ENCODE data around the gene PRKN.

Gene PRKN

DNA sequence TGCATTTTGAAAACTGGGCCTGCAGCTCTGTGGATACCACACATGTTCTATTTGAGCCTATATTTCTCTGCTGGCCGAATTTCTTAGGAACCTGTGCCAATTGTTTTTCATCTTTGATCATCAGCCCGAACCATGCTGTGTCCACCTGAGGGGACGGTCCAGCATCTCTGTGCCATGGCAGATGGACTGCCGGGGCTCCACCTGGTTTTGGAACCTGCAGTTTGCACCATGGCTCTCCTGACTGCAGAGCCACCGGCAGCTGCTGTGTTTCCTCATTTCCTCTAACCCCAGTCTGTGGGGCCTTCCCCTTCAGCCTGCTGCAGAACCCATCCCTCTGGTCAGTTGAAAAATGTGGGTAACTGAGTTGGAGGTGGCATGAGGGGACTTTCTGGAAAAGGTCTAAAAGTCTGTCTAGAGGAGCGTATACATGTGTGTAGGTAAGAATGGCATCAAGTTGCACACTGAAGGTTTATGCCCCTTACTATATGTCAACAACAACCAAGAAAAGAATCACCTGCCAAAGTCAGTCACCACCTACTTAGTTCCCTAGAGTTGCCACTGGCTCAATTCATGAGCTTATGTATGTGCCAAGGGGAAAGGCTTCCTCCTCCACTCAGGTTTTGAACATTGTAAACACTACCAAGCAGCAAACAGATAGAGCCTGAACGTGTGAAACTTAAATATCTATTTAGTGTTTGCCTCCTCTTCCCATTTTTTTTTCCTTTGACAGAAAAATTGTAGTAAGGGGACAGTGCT lies 548.2 kb downstream of the PRKN start:
- no peak for DNase-seq (ENCODE audit: low read depth)

DNA sequence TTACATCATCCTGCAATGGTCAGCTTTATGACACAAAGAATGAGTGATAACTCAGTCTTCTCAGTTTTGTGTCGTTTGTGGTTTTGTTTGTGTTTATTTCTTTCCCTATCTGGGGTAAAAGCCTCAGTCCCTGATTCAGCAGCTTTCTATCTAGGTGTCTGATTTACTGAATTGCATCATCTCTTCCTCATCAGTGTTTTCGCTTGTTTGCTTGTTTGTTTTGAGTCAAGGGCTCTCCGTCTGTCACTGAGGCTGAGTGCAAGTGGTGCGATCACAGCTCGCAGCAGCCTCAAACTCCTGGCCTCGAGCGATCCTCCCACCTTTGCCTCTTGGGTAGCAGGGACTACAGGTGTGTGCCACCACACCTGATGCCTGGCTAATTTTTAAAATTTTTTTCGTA lies 548.9 kb downstream of the PRKN start:
- no peak for DNase-seq (ENCODE audit: low read depth)

DNA sequence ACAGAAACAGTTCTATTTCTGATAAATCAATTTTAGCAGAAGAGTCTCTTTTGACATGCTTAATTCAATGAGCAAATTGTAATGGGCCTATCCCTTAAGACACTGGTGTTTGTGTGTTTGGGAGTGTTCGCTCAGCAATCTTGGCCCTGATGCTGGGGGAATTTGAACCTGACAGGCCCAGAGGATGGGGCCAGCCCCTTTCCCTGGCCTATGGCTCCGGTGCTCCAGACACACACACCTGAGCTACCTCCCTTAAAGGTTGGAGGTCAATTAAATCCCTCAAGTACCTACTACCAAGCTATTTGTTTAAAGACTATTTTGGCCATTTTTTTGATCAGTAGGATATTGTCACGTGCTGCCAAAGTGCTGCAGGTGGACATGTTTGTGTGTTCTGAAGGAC lies 549.3 kb downstream of the PRKN start:
- no peak for DNase-seq (ENCODE audit: low read depth)

- DNase-seq (ENCODE audit: low read depth): no peak
Observed at GRCh38 chr6:162177746-162178145, 549.8 kb downstream of the PRKN start.

DNA sequence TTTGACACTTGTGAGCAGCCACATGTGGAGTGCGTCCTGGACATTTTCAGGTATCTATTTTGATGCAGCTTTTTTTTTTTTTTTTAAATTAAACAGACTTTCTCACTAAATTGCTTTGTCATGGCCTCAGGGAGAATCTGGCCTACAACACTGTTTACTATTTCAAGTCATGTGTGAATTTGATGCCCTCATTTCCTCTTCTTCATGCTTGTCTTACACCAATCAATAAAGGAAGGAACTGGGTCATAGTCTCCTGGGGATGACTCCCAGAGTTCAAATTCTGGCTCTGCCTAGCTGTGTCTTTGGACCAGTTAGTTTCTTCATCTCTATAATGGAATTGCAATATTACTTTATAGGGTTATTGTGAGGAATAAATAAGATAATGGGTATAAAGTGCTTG lies 554.1 kb downstream of the PRKN start:
- no peak for DNase-seq (ENCODE audit: low read depth)

GRCh38 chr6:162165479-162165878 lies 562.1 kb downstream of the PRKN start:
- no peak for DNase-seq (ENCODE audit: low read depth)

DNA sequence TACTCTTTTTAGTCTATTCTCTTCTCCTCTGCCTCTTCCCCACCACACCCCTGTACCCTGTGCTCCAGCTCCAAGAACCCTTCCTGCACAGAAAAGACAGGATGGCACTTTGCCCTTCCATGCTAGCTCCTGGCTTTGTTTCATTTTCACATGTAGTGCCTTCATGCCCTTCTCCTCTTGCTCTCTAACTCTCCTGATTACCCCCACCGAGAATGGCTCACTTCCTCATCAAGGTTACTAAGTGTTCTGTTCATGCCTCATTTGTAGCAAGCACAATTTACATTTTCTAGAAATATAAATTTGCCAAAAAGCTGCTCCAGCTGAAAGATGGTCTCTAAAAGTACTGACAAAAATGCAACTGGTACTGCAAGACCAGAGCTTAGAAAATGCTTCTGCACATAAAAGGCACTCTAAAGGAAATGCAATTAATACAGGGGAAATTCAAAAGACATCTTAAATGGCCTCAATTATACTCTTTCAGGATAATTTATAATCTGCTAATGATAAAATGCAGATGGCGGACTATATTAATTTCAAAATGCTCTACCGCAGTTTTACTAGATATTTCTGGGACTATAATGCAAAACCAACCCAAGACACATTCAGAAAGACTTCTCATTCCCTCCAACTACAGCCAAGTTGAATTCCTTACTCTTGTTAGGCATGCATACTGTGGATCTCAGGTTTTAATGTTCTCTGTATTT lies 570.2 kb downstream of the PRKN start:
- no peak for DNase-seq (ENCODE audit: low read depth)

DNA sequence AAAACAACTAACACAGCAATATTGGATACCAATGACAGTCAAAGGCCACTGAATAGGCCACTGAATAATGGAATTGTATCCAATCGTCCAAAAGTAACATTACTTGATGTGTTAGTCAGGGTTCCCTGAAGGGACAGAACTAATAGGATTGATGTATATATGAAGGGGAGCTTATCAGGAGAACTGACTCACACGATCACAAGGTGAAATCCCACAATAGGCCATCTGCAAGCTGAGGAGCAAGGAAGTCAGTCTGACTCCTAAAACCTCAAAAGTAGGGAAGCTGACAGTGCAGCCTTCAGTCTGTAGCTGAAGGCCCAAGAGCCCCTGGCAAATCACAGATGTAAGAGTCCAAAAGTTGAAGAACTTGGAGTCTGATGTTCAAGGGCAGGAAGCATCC lies 571.4 kb downstream of the PRKN start:
- no peak for DNase-seq (ENCODE audit: low read depth)

DNA sequence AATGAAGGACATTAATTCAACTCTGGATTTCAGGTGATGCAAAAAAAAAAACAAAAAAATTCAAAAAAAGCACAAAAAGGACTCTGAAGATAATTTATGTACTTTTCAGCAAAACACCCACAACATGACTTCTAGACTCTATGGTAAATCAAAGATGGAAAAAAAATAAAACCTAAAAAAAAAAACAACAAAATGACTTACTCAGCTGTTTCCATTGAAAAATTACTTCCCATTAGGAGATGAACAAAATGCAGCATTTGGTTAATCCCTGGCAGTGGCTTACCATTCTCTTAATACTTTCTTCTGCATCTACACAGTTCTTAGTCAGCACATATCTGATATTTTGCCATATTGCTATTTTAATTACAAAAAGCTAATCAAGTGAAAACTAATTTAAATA lies 572.6 kb downstream of the PRKN start:
- no peak for DNase-seq (ENCODE audit: low read depth)

GRCh38 chr6:162154001-162154400 lies 573.6 kb downstream of the PRKN start:
- no peak for DNase-seq (ENCODE audit: low read depth)

DNA sequence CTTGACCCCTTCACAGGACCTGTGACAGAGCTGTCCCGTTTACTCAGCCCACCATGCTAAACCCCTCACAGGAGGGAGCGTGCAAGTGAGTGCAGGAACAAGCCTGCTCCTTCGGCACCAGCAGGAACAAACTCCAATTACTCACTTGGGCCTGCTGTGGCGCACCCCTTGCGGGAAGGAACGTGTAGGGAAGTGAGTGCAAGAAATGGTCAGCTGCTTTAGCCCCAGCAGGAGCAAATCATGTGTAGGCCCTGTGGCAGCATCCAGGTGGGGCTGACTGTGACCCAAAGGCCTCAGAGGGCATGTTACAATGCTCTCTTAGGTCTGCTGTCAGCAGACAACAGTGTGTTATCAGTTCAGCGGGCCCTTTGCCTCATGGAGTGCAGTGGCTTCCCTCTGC lies 574.4 kb downstream of the PRKN start:
- no peak for DNase-seq (ENCODE audit: low read depth)

- no peak for DNase-seq (ENCODE audit: low read depth)
Observed at GRCh38 chr6:162151021-162151665, 576.4 kb downstream of the PRKN start.

DNA sequence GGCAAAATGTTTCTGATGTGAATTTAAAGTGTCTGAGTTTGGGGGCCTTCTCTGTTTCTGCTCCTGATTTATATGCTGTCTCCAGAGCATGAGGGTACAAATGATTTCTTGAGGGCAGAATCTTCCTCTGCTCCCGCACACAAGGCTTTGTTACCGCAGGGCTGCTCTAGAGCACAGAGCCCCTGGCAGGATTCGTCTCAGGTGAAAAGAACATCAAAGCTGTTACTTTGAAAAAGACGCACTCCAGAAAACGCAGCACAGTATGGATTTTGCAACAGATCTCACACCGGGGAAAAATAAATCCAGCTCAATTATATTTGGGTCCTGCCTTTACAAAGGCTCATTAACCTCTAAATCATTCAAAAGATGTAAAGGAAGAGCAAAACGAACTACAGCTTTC lies 577.3 kb downstream of the PRKN start:
- no peak for DNase-seq (ENCODE audit: low read depth)

DNA sequence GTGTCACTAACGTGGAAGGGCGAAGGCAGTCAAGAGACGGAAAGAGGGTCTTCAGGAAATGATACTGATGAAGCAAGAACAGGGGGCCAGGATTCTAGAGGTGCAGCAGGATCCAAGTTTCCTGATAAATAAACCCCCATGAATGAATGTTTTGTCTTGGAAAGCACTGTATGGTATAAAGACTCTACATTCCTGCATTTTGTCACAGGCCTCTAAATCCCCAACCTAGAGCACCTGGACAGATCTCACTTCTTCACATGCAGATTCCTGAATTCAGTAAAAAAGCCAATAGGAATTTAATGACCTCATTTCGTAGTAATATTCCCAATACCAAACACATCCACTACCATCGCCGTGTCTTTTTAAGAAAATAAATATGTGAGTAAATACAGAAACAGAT lies 577.8 kb downstream of the PRKN start:
- DNase-seq (ENCODE audit: low read depth): no peak

- no peak for DNase-seq (ENCODE audit: low read depth)
Observed at GRCh38 chr6:162147805-162148204, 579.8 kb downstream of the PRKN start.

DNA sequence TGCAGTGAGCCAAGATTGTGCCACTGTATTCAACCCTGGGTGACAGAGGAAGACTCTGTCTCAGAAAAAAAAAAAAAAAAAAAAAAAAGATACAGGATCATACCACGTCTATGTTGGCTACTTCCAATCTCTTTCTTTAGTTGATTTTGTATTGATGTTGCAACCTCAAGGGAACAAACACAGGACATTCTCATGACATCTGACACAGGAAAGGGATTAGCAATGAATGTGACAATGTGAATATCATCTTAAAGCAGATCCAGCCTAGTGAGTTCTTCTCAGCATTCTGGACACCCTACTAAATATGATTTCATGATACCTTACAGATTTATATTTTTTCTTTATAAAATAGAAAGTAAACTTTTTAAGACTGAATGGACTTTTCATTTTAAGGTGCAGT lies 580.3 kb downstream of the PRKN start:
- DNase-seq (ENCODE audit: low read depth): no peak

DNA sequence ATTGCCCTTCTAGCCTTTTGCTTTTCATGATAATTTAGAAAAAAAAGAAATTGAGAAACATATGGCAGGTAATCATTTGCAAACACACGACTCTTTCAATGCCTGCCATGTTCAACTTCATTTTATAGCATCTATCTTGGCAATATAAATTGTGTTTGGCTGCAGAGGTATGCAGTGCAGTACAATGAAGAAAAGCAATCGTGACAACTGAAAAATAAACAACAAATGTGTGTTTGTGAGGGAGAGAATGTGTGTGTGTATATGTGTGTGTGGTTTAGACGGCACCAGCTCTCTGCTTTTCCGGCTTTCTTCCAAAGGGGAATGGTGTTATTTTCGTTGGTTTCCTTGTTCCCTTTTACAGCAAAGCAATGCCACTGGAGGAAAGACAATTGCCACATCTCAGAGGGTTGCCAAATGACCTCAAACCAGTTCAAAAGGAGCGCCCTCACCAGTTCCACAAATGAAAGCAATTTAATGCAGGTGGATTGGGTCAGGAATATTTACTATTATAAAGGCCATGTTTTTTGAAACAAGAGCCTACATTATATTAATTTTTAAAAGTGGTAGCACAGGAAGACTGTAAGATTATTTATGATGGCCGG lies 587.2 kb downstream of the PRKN start:
- DNase-seq (ENCODE audit: low read depth): no peak

DNA sequence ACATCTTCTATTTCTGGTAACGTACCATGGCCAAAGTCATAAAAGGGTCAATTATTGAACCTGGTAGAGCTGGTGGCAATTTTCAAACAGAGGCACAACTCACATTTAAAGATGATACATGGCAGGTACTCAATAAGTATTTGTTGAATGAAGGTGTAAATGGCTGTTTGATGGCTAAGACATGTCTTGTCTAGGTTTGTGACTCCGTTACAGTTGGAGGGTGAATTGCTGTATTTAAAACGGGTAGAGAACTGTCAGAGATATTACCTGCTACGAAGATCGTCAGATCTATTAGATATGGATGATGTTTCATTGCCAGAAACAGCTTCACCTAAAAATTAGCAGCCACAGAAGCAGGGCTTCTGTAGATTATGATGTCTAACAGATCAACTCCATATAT lies 601.9 kb downstream of the PRKN start:
- DNase-seq (ENCODE audit: low read depth): no peak

- DNase-seq (ENCODE audit: low read depth): no peak
Observed at GRCh38 chr6:162124710-162125435, 602.7 kb downstream of the PRKN start.

DNA sequence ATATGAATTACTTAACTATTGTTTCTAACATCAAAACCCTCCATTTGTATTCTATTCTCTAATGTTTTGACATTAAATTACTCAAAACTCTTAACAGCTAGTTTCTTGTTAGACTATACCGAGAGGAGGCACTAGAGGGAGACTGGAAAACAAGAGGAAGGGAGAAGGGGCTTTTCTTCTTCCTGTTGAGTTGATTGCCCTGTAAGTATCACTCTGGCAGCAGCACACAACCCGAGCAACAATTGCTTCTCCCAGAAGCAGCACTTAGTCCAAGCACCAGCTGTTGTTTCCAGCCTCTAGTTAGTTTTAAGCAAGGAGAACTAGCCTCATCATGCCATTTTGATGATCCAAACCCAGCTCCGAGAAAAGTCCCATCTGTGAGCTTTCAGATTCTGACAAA lies 603.8 kb downstream of the PRKN start:
- DNase-seq (ENCODE audit: low read depth): no peak

GRCh38 chr6:162119341-162119740 lies 608.2 kb downstream of the PRKN start:
- DNase-seq (ENCODE audit: low read depth): no peak

DNA sequence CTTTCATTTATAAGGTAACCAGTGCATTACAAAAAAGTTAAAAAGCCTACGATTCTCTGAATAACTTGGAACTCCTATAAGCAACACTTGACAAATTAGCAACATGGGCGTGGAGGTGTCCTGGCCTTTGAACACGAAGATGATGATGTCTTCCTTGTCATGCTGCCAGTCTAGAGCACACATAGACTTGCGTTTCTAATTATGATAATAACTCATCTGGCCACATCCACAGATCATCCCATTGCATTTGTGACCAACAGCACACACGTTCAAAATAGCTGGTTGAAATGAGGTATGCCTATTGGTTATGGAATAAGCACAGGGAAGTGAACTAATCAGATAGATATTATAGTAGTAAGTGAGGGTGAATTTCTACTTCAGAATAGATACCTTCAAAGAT lies 608.9 kb downstream of the PRKN start:
- DNase-seq (ENCODE audit: low read depth): no peak
